ENCODE data around the gene MCM8.

The MCM8 gene

GRCh38 chr20:6034134-6034969 lies 83.9 kb downstream of the MCM8 start:
- DNase-seq (ENCODE audit: low read depth, low spot score): no peak
- H3K4me3 ChIP-seq (ENCODE audit: low read length): no peak overlapping the region

- DNase-seq (ENCODE audit: low read depth, low spot score): no peak
- no peak overlapping the region for H3K4me3 ChIP-seq (ENCODE audit: low read length)
These were observed 85.8 kb downstream of the MCM8 start for GRCh38 chr20:6036213-6036612.

GRCh38 chr20:6037082-6037481 lies 86.6 kb downstream of the MCM8 start:
- no peak for DNase-seq (ENCODE audit: low read depth, low spot score)
- H3K4me3 ChIP-seq (ENCODE audit: low read length): no peak overlapping the region

- DNase-seq (ENCODE audit: low read depth, low spot score): no peak
- H3K4me3 ChIP-seq (ENCODE audit: low read length): no peak overlapping the region
These were observed 87.8 kb downstream of the MCM8 start for GRCh38 chr20:6038256-6038655.

GRCh38 chr20:6039766-6040165 lies 89.3 kb downstream of the MCM8 start:
- DNase-seq (ENCODE audit: low read depth, low spot score): no peak

GRCh38 chr20:6040540-6040939 lies 90.1 kb downstream of the MCM8 start:
- DNase-seq (ENCODE audit: low read depth, low spot score): no peak

More at GRCh38 chr20:6039766-6040165, 89.3 kb downstream of the MCM8 start:
- H3K4me3 ChIP-seq (ENCODE audit: low read length): no peak overlapping the region

GRCh38 chr20:6040958-6041807 lies 90.7 kb downstream of the MCM8 start:
- no peak for DNase-seq (ENCODE audit: low read depth, low spot score)
- H3K4me3 ChIP-seq (ENCODE audit: low read length): no peak overlapping the region

More at GRCh38 chr20:6040540-6040939, 90.1 kb downstream of the MCM8 start:
- no peak overlapping the region for H3K4me3 ChIP-seq (ENCODE audit: low read length)

GRCh38 chr20:6041808-6042265 lies 91.4 kb downstream of the MCM8 start:
- DNase-seq (ENCODE audit: low read depth, low spot score): no peak
- H3K4me3 ChIP-seq (ENCODE audit: low read length): no peak overlapping the region

GRCh38 chr20:6044115-6044514 lies 93.7 kb downstream of the MCM8 start:
- H3K4me3 ChIP-seq (ENCODE audit: low read length): no peak overlapping the region
- DNase-seq (ENCODE audit: low read depth, low spot score): no peak

GRCh38 chr20:6045566-6045965 lies 95.1 kb downstream of the MCM8 start:
- DNase-seq (ENCODE audit: low read depth, low spot score): no peak
- H3K4me3 ChIP-seq (ENCODE audit: low read length): no peak overlapping the region

- no peak overlapping the region for H3K4me3 ChIP-seq (ENCODE audit: low read length)
- no peak for DNase-seq (ENCODE audit: low read depth, low spot score)
These were observed 96.0 kb downstream of the MCM8 start for GRCh38 chr20:6046432-6046831.

GRCh38 chr20:6048391-6048790 lies 97.9 kb downstream of the MCM8 start:
- DNase-seq (ENCODE audit: low read depth, low spot score): no peak
- H3K4me3 ChIP-seq (ENCODE audit: low read length): no peak overlapping the region

Data from Jurkat, Clone E6-1 (cell line).